Ovary (tissue), 9 donors: Measurements from ENCODE around the gene EVX1. TPM values are rescaled to one million over a fixed set of nuclear protein-coding genes. Genes with fewer than 3 reads are reported as not detected.

Experiments
- DNase-seq, 5 donors: peaks; one replicate each; pipeline ENCODE4 v3.0.0-alpha.2; 2019 to 2020
- H3K27ac ChIP-seq, 2 donors: fragments of 200-600 bp; one replicate each; pipeline versions ENCODE4 v1.5.1 to v1.8.0; 2019 to 2022
- H3K27me3 ChIP-seq: fragments of 200-600 bp; one replicate; pipeline ENCODE4 v1.8.0; 2022
- H3K36me3 ChIP-seq: fragments of 200-600 bp; sonication (generic); one replicate; pipeline ENCODE4 v1.5.1; 2019
- H3K4me1 ChIP-seq: one replicate; pipeline ENCODE4 v1.8.1; 2013; ENCODE audit warnings: mild to moderate bottlenecking, moderate library complexity; ENCODE audit not compliant: insufficient read depth
- H3K4me3 ChIP-seq: fragments of 200-600 bp; sonication (generic); one replicate; pipeline ENCODE4 v1.5.1; 2017
- H3K9me3 ChIP-seq, 2 donors: fragments of 200-600 bp in 1 of 2; sonication (generic) in 1 of 2; one replicate each; pipeline versions ENCODE4 v1.5.1 to v1.8.1; 2013 to 2019; ENCODE audit warnings: mild to moderate bottlenecking in 1 of 2, moderate library complexity in 1 of 2
- CTCF ChIP-seq, 3 donors: fragments of 450-650 bp in 2 of 3; fragments of 200-600 bp in 1 of 3; IDR thresholded peaks; one replicate each; pipeline versions ENCODE4 v1.5.1 to v1.8.0; 2016 to 2022; ENCODE audit warnings: antibody characterized with exemption in 3 of 3, mild to moderate bottlenecking in 1 of 3
- EP300 ChIP-seq: sonication (generic); formaldehyde crosslinking; IDR thresholded peaks from one replicate; pipeline ENCODE4 v1.6.1; 2017; ENCODE audit warnings: antibody characterized with exemption
- POLR2A ChIP-seq: fragments of 450-650 bp; IDR thresholded peaks from one replicate; pipeline ENCODE4 v1.6.1; 2017; ENCODE audit warnings: antibody characterized with exemption, mild to moderate bottlenecking, moderate library complexity
- WGBS, 3 donors: extraction: QIAGEN DNeasy Blood & Tissue Kit in 1 of 3; methylation state at CpG; one replicate each; pipeline versions ENCODE4 v1.1.5 to v1.1.7; 2013 to 2017; 5-methylcytosine and 5-hydroxymethylcytosine counted together
- intact Hi-C, 4 donors: fragments of 100-400 bp; cut with DNase I; formaldehyde crosslinking; loops; one replicate each; pipeline versions ENCODE4 v1.11.0 to v1.15.1; 2022 to 2023
- polyA plus RNA-seq, 2 donors: library from polyadenylated mRNA; stranded (reverse); fragments of 200-250 nt in 1 of 2; fragments of 350-450 nt in 1 of 2; fragmentation: Illumina TruSeq in 1 of 2; extraction: RNeasy Lipid Tissue Mini Kit (QIAGEN cat#74804) in 1 of 2; gene quantifications; one replicate each; pipeline ENCODE4 v1.2.3, GENCODE V29; 2013 to 2014
- total RNA-seq, 7 donors: library from RNA; depleted of rRNA in 2 of 7; stranded (reverse); fragments of >200 nt in 2 of 7; fragmentation: NEBNext Ultra II Directional in 3 of 7; extraction: Animal tissue kit (Norgen Biotek cat#: 25700) in 3 of 7; gene quantifications; one replicate each; pipeline versions ENCODE4 v1.1.0 to v1.2.4, GENCODE V29; 2016 to 2023
- donor health status: DM: no; HTN: no; CAD: no; lungs with moderate emphysema.
- donor health status: DM: no; HTN: no; CAD: no.
- donor health status: Bipolar disorder and iron deficiency.
- donor health status: DM: yes; HTN: yes; CAD: no.
- donor health status: DM: no; HTN: no; CAD: no.
- donor health status: DM: yes; HTN: yes; CAD: no.

EVX1 gene
- total and polyA plus RNA-seq, 9 donors: not detected

- no peak overlapping the region for H3K4me3 ChIP-seq
- H3K27me3 ChIP-seq: peaks cover 14% of the 10 kb centered on the region
- no peaks in the 10 kb centered on the region for H3K9me3 ChIP-seq
- intact Hi-C loops: loop anchor here in 1 of 4 donors (10.0 kb wide), 1 partner anchor 578 kb away; no protein-coding TSS in a partner anchor
- peaks cover 6% of the 10 kb centered on the region for H3K4me1 ChIP-seq
- peak in 2 of 3 donors; percentile 47 to 56 for TF ChIP-seq CTCF (IDR thresholded peaks at IDR 0.05)
- TF ChIP-seq POLR2A: no peak
- 2 to 3% (median 3%) methylated on average over 6 of the region's 6 CpGs for WGBS, 3 donors
- DNase-seq: peak; percentile 54 to 86 (median 79)
- no peaks in the 10 kb centered on the region for H3K36me3 ChIP-seq
- H3K27ac ChIP-seq: no peak overlapping the region
These were observed 46.3 kb upstream of the EVX1 start for GRCh38 chr7:27196287-27196767.

GRCh38 chr7:27197137-27198042 lies 45.2 kb upstream of the EVX1 start:
- Histone ChIP-seq H3K27ac (no peak overlapping the region), H3K36me3 (no peaks in the 10 kb centered on the region), H3K9me3 (no peaks in the 10 kb centered on the region), H3K4me1 (peaks cover 6% of the 10 kb centered on the region), H3K27me3 (peaks cover 14% of the 10 kb centered on the region), H3K4me3 (no peak overlapping the region)
- intact Hi-C loops: loop anchor here in 1 of 4 donors (10.0 kb wide), 1 partner anchor 577 kb away; no protein-coding TSS in a partner anchor
- TF ChIP-seq POLR2A: no peak
- TF ChIP-seq CTCF (IDR thresholded peaks at IDR 0.05): no peak
- no peak for TF ChIP-seq EP300
- WGBS, 3 donors: 22 to 27% (median 24%) methylated on average over 18 of the region's 18 CpGs
- no peak for DNase-seq

GRCh38 chr7:27198138-27198841 lies 44.3 kb upstream of the EVX1 start:
- Histone ChIP-seq H3K4me3 (peak overlapping the region; percentile 20), H3K36me3 (no peaks in the 10 kb centered on the region), H3K27me3 (peaks cover 10% of the 10 kb centered on the region), H3K9me3 (no peaks in the 10 kb centered on the region), H3K4me1 (peaks cover 4% of the 10 kb centered on the region), H3K27ac (no peak overlapping the region)
- WGBS, 3 donors: 14 to 19% (median 17%) methylated on average over 29 of the region's 29 CpGs
- intact Hi-C loops: loop anchor here in 1 of 4 donors (10.0 kb wide), 1 partner anchor 577 kb away; no protein-coding TSS in a partner anchor
- TF ChIP-seq POLR2A (no peak), EP300 (no peak), CTCF (IDR thresholded peaks at IDR 0.05) (no peak)
- DNase-seq: no peak
